SU-DHL-6 (cell line): Measurements from ENCODE around the gene PLA2G2E.

ENCODE experiments used
- H2AFZ ChIP-seq: fragments of 200-600 bp; sonication (generic); 2 replicates; pipeline ENCODE4 v1.6.1; 2014; ENCODE audit warnings: low read depth, mild to moderate bottlenecking, moderate library complexity, mixed read lengths, antibody characterized with exemption, low read length; ENCODE audit not compliant: severe bottlenecking
- H3F3A ChIP-seq: fragments of 200-600 bp; shearing (Covaris generic); 2 replicates; pipeline ENCODE4 v1.6.0; 2016; ENCODE audit warnings: antibody characterized with exemption, mild to moderate bottlenecking; ENCODE audit not compliant: insufficient read depth
- H3K27ac ChIP-seq: fragments of 200-600 bp; sonication (generic); 2 replicates; pipeline ENCODE4 v1.5.1; 2016; ENCODE audit warnings: low read depth, mild to moderate bottlenecking, low read length, moderate library complexity, mixed read lengths
- H3K27me3 ChIP-seq: fragments of 200-600 bp; sonication (generic), shearing (Covaris generic); 2 replicates; pipeline ENCODE4 v1.6.0; 2014; ENCODE audit warnings: mild to moderate bottlenecking, low read length
- H3K36me3 ChIP-seq: fragments of 200-600 bp; sonication (generic); 2 replicates; pipeline ENCODE4 v1.6.1; 2014; ENCODE audit warnings: mild to moderate bottlenecking, low read length, mixed read lengths
- H3K4me2 ChIP-seq: fragments of 300-600, 200-600 bp; shearing (Covaris generic), sonication (generic); 2 replicates; pipeline ENCODE4 v1.6.0; 2014; ENCODE audit warnings: low read length, low read depth, mild to moderate bottlenecking; ENCODE audit not compliant: poor library complexity, severe bottlenecking
- H3K4me3 ChIP-seq: fragments of 200-600 bp; sonication (generic); 2 replicates; pipeline ENCODE4 v1.5.1; 2014; ENCODE audit warnings: antibody characterized with exemption, low read length, mild to moderate bottlenecking, mixed read lengths; ENCODE audit not compliant: insufficient read depth, poor library complexity, severe bottlenecking
- H3K79me2 ChIP-seq: fragments of 200-600 bp; sonication (generic); 2 replicates; pipeline ENCODE4 v1.6.1; 2014; ENCODE audit warnings: mild to moderate bottlenecking, low read length, moderate library complexity; ENCODE audit not compliant: insufficient read depth
- H3K9ac ChIP-seq: fragments of 200-600 bp; sonication (generic); 2 replicates; pipeline ENCODE4 v1.7.0; 2014; ENCODE audit warnings: mild to moderate bottlenecking, low read length
- H3K9me2 ChIP-seq: fragments of 200-600 bp; sonication (generic); replicated peaks from 2 replicates; pipeline ENCODE4 v1.6.1; 2014; ENCODE audit warnings: low read length; ENCODE audit not compliant: insufficient read depth
- H3K9me3 ChIP-seq: fragments of 200-600 bp; sonication (generic); 2 replicates; pipeline ENCODE4 v1.6.1; 2014; ENCODE audit warnings: low read length, mixed read lengths; ENCODE audit not compliant: insufficient read depth
- H4K20me1 ChIP-seq: fragments of 200-600 bp; sonication (generic); 2 replicates; pipeline ENCODE4 v1.6.1; 2014; ENCODE audit warnings: low read depth, mild to moderate bottlenecking, antibody characterized with exemption, low read length, moderate library complexity, mixed read lengths
- CTCF ChIP-seq: fragments of 200-600 bp; sonication (generic); IDR thresholded peaks from one replicate; pipeline ENCODE4 v1.5.1; 2017; ENCODE audit warnings: antibody characterized with exemption, mild to moderate bottlenecking, low read length, moderate library complexity; ENCODE audit not compliant: insufficient read depth, poor library complexity, severe bottlenecking
- EZH2phosphoT487 ChIP-seq: fragments of 200-600 bp; sonication (generic), shearing (Covaris generic); conservative IDR thresholded peaks from 2 replicates; pipeline ENCODE4 v1.6.1; 2018; ENCODE audit warnings: mild to moderate bottlenecking, antibody characterized with exemption, low read length, moderate library complexity, mixed read lengths

The PLA2G2E gene

GRCh38 chr1:19903621-19904020 is 19.8 kb downstream of the PLA2G2E start:
- Histone ChIP-seq H3K27ac (no peak overlapping the region), H3K36me3 (peaks cover 38% of the 10 kb centered on the region), H3K9me2 (no peaks in the 10 kb centered on the region)

DNA sequence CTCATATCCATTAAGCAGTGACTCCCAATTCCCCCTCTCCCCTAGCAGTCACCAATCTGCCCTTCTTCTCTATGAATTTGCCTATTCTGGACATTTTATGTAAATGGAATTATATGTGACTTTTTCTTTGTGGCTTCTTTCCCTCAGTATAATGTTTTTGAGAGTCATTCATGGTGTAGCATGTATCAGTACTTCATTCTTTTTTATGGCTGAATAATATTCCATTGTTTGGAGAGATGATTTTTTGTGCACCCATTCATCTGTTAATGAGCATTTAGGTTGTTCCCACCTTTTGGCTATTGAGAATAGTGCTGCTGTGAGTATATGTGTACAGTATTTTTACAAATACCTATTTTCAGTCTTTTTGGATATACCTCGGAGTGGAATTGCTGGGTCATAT is 21.8 kb downstream of the PLA2G2E start:
- no peak overlapping the region for H2AFZ ChIP-seq
- H3K9me3 ChIP-seq, result no peaks in the 10 kb centered on the region
- no peaks in the 10 kb centered on the region for H3K9me2 ChIP-seq
- no peak overlapping the region for H3K27ac ChIP-seq
- H3K4me3 ChIP-seq, result no peak overlapping the region
- no peaks in the 10 kb centered on the region for H3K79me2 ChIP-seq
- H3K4me2 ChIP-seq, result no peak overlapping the region
- no peaks in the 10 kb centered on the region for H3F3A ChIP-seq
- no peaks in the 10 kb centered on the region for H4K20me1 ChIP-seq
- no peak overlapping the region for H3K9ac ChIP-seq
- H3K27me3 ChIP-seq, result no peaks in the 10 kb centered on the region
- TF ChIP-seq EZH2phosphoT487 (no peak), CTCF (no peak)
- peaks cover 30% of the 10 kb centered on the region for H3K36me3 ChIP-seq

More at GRCh38 chr1:19903621-19904020, 19.8 kb downstream of the PLA2G2E start:
- Histone ChIP-seq H3K9ac (no peak overlapping the region), H3K9me3 (no peaks in the 10 kb centered on the region), H3K79me2 (no peaks in the 10 kb centered on the region), H3K4me3 (no peak overlapping the region), H3K4me2 (no peak overlapping the region), H3K27me3 (no peaks in the 10 kb centered on the region), H3F3A (no peaks in the 10 kb centered on the region), H2AFZ (no peak overlapping the region), H4K20me1 (no peaks in the 10 kb centered on the region)
- TF ChIP-seq CTCF, result no peak
- TF ChIP-seq EZH2phosphoT487, result no peak

DNA sequence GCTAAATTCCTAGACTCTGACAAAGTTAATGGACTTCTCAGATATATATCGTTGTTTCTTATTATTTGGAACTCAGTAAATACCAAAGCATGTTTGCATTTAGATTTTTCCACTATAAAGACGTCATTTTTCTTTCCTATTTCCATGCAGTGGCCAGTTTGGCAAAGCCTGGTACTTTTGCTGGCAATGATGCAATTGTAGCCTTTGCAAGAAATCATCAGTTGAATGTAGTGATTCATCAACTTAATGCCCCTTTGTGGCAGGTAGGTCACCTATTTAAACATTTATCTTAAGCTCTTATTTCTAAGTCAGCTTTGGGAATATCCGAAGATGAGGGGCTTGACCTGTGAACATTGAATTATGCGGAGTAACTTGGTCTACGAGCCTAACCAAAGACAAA is 29.2 kb downstream of the PLA2G2E start:
- Histone ChIP-seq H3K9ac (no peak overlapping the region), H3F3A (no peaks in the 10 kb centered on the region), H3K79me2 (peaks cover 14% of the 10 kb centered on the region), H4K20me1 (0 out of 2 replicates have a peak, but pooled peaks cover 5% of the 10 kb centered on the region), H3K27ac (no peak overlapping the region), H3K9me3 (no peaks in the 10 kb centered on the region), H3K9me2 (no peaks in the 10 kb centered on the region), H2AFZ (no peak overlapping the region), H3K4me3 (no peak overlapping the region), H3K27me3 (no peaks in the 10 kb centered on the region), H3K4me2 (no peak overlapping the region), H3K36me3 (peaks cover 17% of the 10 kb centered on the region)
- no peak for TF ChIP-seq CTCF
- no peak for TF ChIP-seq EZH2phosphoT487

GRCh38 chr1:19893687-19894086 is 29.7 kb downstream of the PLA2G2E start:
- H2AFZ ChIP-seq, result no peak overlapping the region
- 0 out of 2 replicates have a peak, but pooled peaks cover 5% of the 10 kb centered on the region for H4K20me1 ChIP-seq
- no peak overlapping the region for H3K4me3 ChIP-seq
- TF ChIP-seq EZH2phosphoT487 (no peak), CTCF (no peak)
- H3K9me3 ChIP-seq, result no peaks in the 10 kb centered on the region
- H3K9me2 ChIP-seq, result no peaks in the 10 kb centered on the region
- H3K4me2 ChIP-seq, result no peak overlapping the region
- H3F3A ChIP-seq, result no peaks in the 10 kb centered on the region
- no peaks in the 10 kb centered on the region for H3K27me3 ChIP-seq
- H3K79me2 ChIP-seq, result peaks cover 14% of the 10 kb centered on the region
- H3K27ac ChIP-seq, result no peak overlapping the region
- H3K9ac ChIP-seq, result no peak overlapping the region
- peaks cover 12% of the 10 kb centered on the region for H3K36me3 ChIP-seq
